ENCODE results near the gene DPH7. TPM values are rescaled to one million over a fixed set of nuclear protein-coding genes. Genes with fewer than 3 reads are reported as not detected.
"Not testable (repeated sequence)": the region's sequence is repeated elsewhere in the genome, so short reads cannot be mapped to it uniquely, and the experiment has no call there.

DPH7 gene
- total RNA-seq, 1 donor from 2014 or later = 28.4 TPM

DNA sequence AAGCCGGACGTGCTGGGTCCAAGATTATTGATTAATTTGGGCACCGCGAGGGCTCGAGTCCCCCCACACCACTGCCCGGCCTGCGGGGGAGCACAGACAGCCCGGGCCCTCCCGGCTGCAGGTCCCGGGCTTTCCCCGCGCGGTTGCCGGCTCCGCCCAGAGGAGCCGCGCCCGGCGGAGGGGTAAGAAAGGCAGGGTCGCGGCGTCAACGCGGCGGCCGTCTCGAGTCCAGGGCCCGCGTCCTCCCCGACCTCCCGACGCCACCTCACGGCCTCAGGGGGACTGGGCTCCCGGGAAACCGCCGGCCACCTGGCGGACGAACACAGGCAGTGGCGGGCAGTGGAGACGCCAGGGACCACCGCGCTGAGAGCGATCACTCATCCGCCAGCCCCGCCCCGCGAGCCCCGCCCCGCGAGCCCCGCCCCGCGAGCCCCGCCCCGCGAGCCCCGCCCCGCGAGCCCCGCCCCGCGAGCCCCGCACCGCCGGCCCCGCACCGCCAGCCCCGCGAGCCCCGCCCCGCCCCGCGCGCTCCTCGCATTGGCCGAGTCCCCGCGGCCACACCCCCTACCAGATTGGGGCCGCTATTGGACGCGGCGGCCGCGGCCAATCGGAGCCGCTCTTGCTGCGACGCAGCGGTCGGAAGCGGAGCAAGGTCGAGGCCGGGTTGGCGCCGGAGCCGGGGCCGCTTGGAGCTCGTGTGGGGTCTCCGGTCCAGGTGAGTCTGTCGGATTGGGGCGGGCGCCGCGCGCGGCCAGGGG, 27.3 kb downstream of the DPH7 start, which contains the start of gene MRPL41:
MRPL41 (plus strand) TSS at position 616 of the 758 bp plus-strand sequence. CDS start 203 bp downstream, outside the sequence.
- Histone ChIP-seq H3K36me3 (peaks cover 29% of the 10 kb centered on the region), H3K27ac (peak within 1 kb of the TSS; percentile 85), H3K27me3 (ENCODE audit: low read depth) (no peaks in the 10 kb centered on the region), H3K4me3 (peak within 1 kb of the TSS; percentile 80), H3K4me1 (peaks cover 23% of the 10 kb centered on the region), H3K9me3 (no peaks in the 10 kb centered on the region)
- peak; percentile 90 to 92 for ATAC-seq
- TF ChIP-seq, protein P1, sequence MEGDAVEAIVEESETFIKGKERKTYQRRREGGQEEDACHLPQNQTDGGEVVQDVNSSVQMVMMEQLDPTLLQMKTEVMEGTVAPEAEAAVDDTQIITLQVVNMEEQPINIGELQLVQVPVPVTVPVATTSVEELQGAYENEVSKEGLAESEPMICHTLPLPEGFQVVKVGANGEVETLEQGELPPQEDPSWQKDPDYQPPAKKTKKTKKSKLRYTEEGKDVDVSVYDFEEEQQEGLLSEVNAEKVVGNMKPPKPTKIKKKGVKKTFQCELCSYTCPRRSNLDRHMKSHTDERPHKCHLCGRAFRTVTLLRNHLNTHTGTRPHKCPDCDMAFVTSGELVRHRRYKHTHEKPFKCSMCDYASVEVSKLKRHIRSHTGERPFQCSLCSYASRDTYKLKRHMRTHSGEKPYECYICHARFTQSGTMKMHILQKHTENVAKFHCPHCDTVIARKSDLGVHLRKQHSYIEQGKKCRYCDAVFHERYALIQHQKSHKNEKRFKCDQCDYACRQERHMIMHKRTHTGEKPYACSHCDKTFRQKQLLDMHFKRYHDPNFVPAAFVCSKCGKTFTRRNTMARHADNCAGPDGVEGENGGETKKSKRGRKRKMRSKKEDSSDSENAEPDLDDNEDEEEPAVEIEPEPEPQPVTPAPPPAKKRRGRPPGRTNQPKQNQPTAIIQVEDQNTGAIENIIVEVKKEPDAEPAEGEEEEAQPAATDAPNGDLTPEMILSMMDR (IDR thresholded peaks at IDR 0.05) = peak; percentile 52
- intact Hi-C loops (cut with DNase I) = no loop called here
- peak; percentile 93 for DNase-seq

GRCh38 chr9:137550958-137551263, 27.8 kb downstream of the DPH7 start:
- DNase-seq; intact Hi-C loops (cut with DNase I); H3K9me3 ChIP-seq; H3K27me3 ChIP-seq (ENCODE audit: low read depth): not testable (repeated sequence)
- peak in 1 of 2 donors; percentile 12 for ATAC-seq
- H3K27ac ChIP-seq = peak overlapping the region; percentile 84
- peak overlapping the region; percentile 80 for H3K4me3 ChIP-seq
- peaks cover 23% of the 10 kb centered on the region for H3K36me3 ChIP-seq
- H3K4me1 ChIP-seq = peaks cover 23% of the 10 kb centered on the region

DNA sequence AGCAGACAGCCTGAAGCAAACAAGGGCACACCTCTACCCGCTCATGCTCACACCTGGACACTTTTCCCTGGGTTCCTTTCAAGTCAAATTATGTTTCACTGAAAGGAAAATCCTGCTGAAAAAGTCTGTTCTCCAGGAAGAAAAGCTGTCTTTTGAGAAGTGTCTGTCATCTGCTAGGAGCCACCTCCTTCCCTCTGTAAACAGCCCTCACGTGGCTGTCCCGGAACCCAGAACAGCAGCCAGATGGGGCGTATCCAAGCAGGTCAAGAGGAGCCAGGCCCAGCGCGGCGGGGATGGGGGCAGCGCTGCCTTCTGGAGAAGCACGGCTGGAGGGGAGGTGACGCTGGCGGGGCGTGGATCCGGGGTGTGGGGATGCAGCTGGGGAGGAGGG, 28.5 kb downstream of the DPH7 start, which contains the start of gene PNPLA7:
PNPLA7 (minus strand) TSS at position 172 of the 391 bp plus-strand sequence. CDS start 205 bp downstream, outside the sequence.
- Histone ChIP-seq H3K27me3 (ENCODE audit: low read depth) (no peaks in the 10 kb centered on the region), H3K27ac (peak within 1 kb of the TSS; percentile 84), H3K9me3 (no peaks in the 10 kb centered on the region), H3K4me3 (peak within 1 kb of the TSS; percentile 80), H3K36me3 (peaks cover 16% of the 10 kb centered on the region), H3K4me1 (peaks cover 23% of the 10 kb centered on the region)
- TF ChIP-seq, protein P1 (IDR thresholded peaks at IDR 0.05) = no peak
- intact Hi-C loops (cut with DNase I) = no loop called here
- DNase-seq = peak; percentile 92
- peak; percentile 89 to 90 for ATAC-seq

DNA sequence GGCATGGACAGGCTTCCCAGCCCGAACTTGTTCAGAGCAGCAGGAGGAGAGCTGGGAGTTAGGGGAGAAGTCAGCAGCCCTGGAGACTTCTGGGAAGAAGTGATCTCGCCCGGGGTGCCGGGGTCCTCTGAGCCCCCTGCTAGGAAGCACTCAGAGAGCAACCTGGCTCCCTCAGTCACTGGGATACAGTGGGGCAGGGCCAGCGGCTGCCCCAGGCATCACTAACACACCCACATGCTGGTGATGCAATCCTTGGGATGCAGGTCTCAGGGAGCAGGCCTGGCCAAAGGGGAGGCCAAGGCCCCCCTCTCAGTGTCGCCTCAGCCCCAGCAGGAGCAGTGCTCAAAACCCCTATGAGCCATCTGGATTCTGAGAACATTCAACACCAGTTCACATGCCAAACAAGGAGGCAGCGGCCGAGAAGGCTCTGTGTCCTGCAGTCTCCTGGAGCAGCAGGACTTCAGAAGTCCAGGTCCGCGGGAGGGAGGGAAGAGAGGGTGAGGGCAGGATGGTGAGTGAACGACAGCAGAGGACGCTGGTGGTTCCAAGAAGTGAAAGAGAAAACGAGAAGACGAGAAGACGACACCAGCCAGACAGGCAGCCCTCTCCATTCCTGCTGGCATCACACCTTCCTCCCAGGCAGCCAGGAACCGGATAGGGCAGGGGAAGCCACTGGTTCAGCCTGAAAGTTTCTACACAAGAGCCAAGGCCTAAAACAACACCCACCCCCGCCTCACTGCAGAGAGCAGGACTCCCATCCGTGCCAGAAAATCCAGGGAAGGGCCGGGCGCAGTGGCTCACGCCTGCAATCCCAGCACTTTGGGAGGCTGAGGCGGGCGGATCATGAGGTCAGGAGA, 30.8 kb downstream of the DPH7 start:
- H3K36me3 ChIP-seq = peaks cover 6% of the 10 kb centered on the region
- TF ChIP-seq, protein P1 (IDR thresholded peaks at IDR 0.05) = no peak
- H3K9me3 ChIP-seq = no peaks in the 10 kb centered on the region
- ATAC-seq (no peak), DNase-seq (no peak)
- H3K27ac ChIP-seq = no peak overlapping the region
- intact Hi-C loops (cut with DNase I) = no loop called here
- peaks cover 23% of the 10 kb centered on the region for H3K4me1 ChIP-seq
- no peak overlapping the region for H3K4me3 ChIP-seq
- H3K27me3 ChIP-seq (ENCODE audit: low read depth) = no peaks in the 10 kb centered on the region

DNA sequence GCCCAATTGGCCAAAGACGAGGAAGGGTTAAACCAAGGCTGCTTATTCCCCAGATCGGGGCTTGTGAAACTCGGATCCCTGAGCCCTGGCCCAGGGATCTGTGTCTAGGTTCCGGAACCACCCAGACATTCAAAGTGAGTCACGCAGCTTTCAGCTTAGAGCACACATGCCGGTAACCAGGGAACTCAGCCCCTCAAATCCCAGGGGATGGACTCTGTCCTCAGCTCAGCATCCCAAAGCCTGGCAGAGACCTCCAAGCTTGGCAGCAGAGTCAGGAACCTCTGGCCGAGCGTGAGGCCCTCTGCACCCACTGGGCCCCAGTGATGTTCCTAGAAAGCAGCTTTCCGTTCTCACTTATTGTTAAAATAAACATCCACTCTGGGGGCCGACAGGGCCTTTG, 33.6 kb downstream of the DPH7 start:
- Histone ChIP-seq H3K4me3 (no peak overlapping the region), H3K36me3 (peaks cover 22% of the 10 kb centered on the region), H3K27ac (no peak overlapping the region), H3K4me1 (peaks cover 14% of the 10 kb centered on the region), H3K9me3 (no peaks in the 10 kb centered on the region), H3K27me3 (ENCODE audit: low read depth) (no peaks in the 10 kb centered on the region)
- TF ChIP-seq, protein P1 (IDR thresholded peaks at IDR 0.05) = no peak
- intact Hi-C loops (cut with DNase I) = no loop called here
- DNase-seq (no peak), ATAC-seq (no peak)
